ENCODE data around the gene FGF5.

- TF ChIP-seq CTCF (IDR thresholded peaks at IDR 0.05; ENCODE audit: insufficient read depth, low read length) (no peak), REST (IDR thresholded peaks at IDR 0.05; ENCODE audit: insufficient replicate concordance, low read depth) (peak; percentile 62)
Measured at GRCh38 chr4:80335554-80336358, 69.3 kb downstream of the FGF5 start, which contains the start of gene CFAP299.
